ENCODE data around the gene SCARF2. TPM values are rescaled to one million over a fixed set of nuclear protein-coding genes. Genes with fewer than 3 reads are reported as not detected.
"Not testable (repeated sequence)": the region's sequence is repeated elsewhere in the genome, so short reads cannot be mapped to it uniquely, and the experiment has no call there.

SCARF2 gene
- total and polyA plus RNA-seq, 9 donors: 8.9 to 22.9 (median 19.7) TPM

- Histone ChIP-seq H3K27ac (ENCODE audit: low read length) (no peak overlapping the region), H3K4me1 (ENCODE audit: control insufficient read depth, insufficient read depth, low read length) (no peaks in the 10 kb centered on the region), H3K36me3 (ENCODE audit: control insufficient read depth, insufficient read depth, low read length) (peaks cover 14% of the 10 kb centered on the region), H3K27me3 (ENCODE audit: control insufficient read depth, insufficient read depth, low read length) (no peaks in the 10 kb centered on the region), H3K4me3 (ENCODE audit: low read length) (no peak overlapping the region), H3K9me3 (replicated peaks; ENCODE audit: control insufficient read depth, low read depth, low read length) (no peaks in the 10 kb centered on the region)
- DNase-seq: no peak
- no CpG with 5 or more reads among the region's 4 CpGs for WGBS (ENCODE audit: insufficient coverage)
Observed at GRCh38 chr22:20475115-20475436, 37.5 kb upstream of the SCARF2 start.

- no peaks in the 10 kb centered on the region for H3K9me3 ChIP-seq (replicated peaks; ENCODE audit: control insufficient read depth, low read depth, low read length)
- peaks cover 18% of the 10 kb centered on the region for H3K4me1 ChIP-seq (ENCODE audit: control insufficient read depth, insufficient read depth, low read length)
- WGBS (ENCODE audit: insufficient coverage): 79% methylated on average over 6 of the region's 11 CpGs
- H3K36me3 ChIP-seq (ENCODE audit: control insufficient read depth, insufficient read depth, low read length): peaks cover 29% of the 10 kb centered on the region
- H3K27ac ChIP-seq (ENCODE audit: low read length): no peak overlapping the region
- H3K27me3 ChIP-seq (ENCODE audit: control insufficient read depth, insufficient read depth, low read length): no peaks in the 10 kb centered on the region
- H3K4me3 ChIP-seq (ENCODE audit: low read length): no peak overlapping the region
- no peak for DNase-seq
Observed at GRCh38 chr22:20472629-20473442, 35.2 kb upstream of the SCARF2 start.

- H3K4me3 ChIP-seq (ENCODE audit: low read length): no peak overlapping the region
- H3K36me3 ChIP-seq (ENCODE audit: control insufficient read depth, insufficient read depth, low read length): peaks cover 39% of the 10 kb centered on the region
- H3K27ac ChIP-seq (ENCODE audit: low read length): no peak overlapping the region
- no peaks in the 10 kb centered on the region for H3K9me3 ChIP-seq (replicated peaks; ENCODE audit: control insufficient read depth, low read depth, low read length)
- DNase-seq: no peak
- 76% methylated on average over 6 of the region's 9 CpGs for WGBS (ENCODE audit: insufficient coverage)
- H3K27me3 ChIP-seq (ENCODE audit: control insufficient read depth, insufficient read depth, low read length): no peaks in the 10 kb centered on the region
- H3K4me1 ChIP-seq (ENCODE audit: control insufficient read depth, insufficient read depth, low read length): peaks cover 28% of the 10 kb centered on the region
Observed at GRCh38 chr22:20471126-20471833, 33.7 kb upstream of the SCARF2 start.

GRCh38 chr22:20470525-20470924 is 32.9 kb upstream of the SCARF2 start:
- H3K9me3 ChIP-seq (replicated peaks; ENCODE audit: control insufficient read depth, low read depth, low read length); H3K4me3 ChIP-seq (ENCODE audit: low read length); DNase-seq; H3K27ac ChIP-seq (ENCODE audit: low read length); H3K27me3 ChIP-seq (ENCODE audit: control insufficient read depth, insufficient read depth, low read length): not testable (repeated sequence)
- peaks cover 28% of the 10 kb centered on the region for H3K4me1 ChIP-seq (ENCODE audit: control insufficient read depth, insufficient read depth, low read length)
- 83% methylated on average over 2 of the region's 2 CpGs for WGBS (ENCODE audit: insufficient coverage)
- H3K36me3 ChIP-seq (ENCODE audit: control insufficient read depth, insufficient read depth, low read length): peaks cover 42% of the 10 kb centered on the region

GRCh38 chr22:20469110-20469868 is 31.7 kb upstream of the SCARF2 start:
- Histone ChIP-seq H3K36me3 (ENCODE audit: control insufficient read depth, insufficient read depth, low read length) (peaks cover 54% of the 10 kb centered on the region), H3K27ac (ENCODE audit: low read length) (peak overlapping the region; percentile 69), H3K27me3 (ENCODE audit: control insufficient read depth, insufficient read depth, low read length) (no peaks in the 10 kb centered on the region), H3K4me3 (ENCODE audit: low read length) (no peak overlapping the region), H3K9me3 (replicated peaks; ENCODE audit: control insufficient read depth, low read depth, low read length) (no peaks in the 10 kb centered on the region), H3K4me1 (ENCODE audit: control insufficient read depth, insufficient read depth, low read length) (peaks cover 31% of the 10 kb centered on the region)
- peak; percentile 39 for DNase-seq
- WGBS (ENCODE audit: insufficient coverage): 82% methylated on average over 5 of the region's 6 CpGs

GRCh38 chr22:20466659-20467379 is 29.2 kb upstream of the SCARF2 start:
- DNase-seq: no peak
- H3K27me3 ChIP-seq (ENCODE audit: control insufficient read depth, insufficient read depth, low read length): no peaks in the 10 kb centered on the region
- peaks cover 45% of the 10 kb centered on the region for H3K4me1 ChIP-seq (ENCODE audit: control insufficient read depth, insufficient read depth, low read length)
- no peaks in the 10 kb centered on the region for H3K9me3 ChIP-seq (replicated peaks; ENCODE audit: control insufficient read depth, low read depth, low read length)
- peak overlapping the region; percentile 42 for H3K27ac ChIP-seq (ENCODE audit: low read length)
- WGBS (ENCODE audit: insufficient coverage): 73% methylated on average over 2 of the region's 3 CpGs
- H3K4me3 ChIP-seq (ENCODE audit: low read length): no peak overlapping the region
- H3K36me3 ChIP-seq (ENCODE audit: control insufficient read depth, insufficient read depth, low read length): peaks cover 60% of the 10 kb centered on the region

GRCh38 chr22:20465759-20466077 is 28.1 kb upstream of the SCARF2 start:
- no CpG with 5 or more reads among the region's 5 CpGs for WGBS (ENCODE audit: insufficient coverage)
- Histone ChIP-seq H3K36me3 (ENCODE audit: control insufficient read depth, insufficient read depth, low read length) (peaks cover 53% of the 10 kb centered on the region), H3K27me3 (ENCODE audit: control insufficient read depth, insufficient read depth, low read length) (no peaks in the 10 kb centered on the region), H3K27ac (ENCODE audit: low read length) (no peak overlapping the region), H3K4me3 (ENCODE audit: low read length) (no peak overlapping the region), H3K9me3 (replicated peaks; ENCODE audit: control insufficient read depth, low read depth, low read length) (no peaks in the 10 kb centered on the region), H3K4me1 (ENCODE audit: control insufficient read depth, insufficient read depth, low read length) (peaks cover 45% of the 10 kb centered on the region)
- no peak for DNase-seq

- H3K27ac ChIP-seq (ENCODE audit: low read length): no peak overlapping the region
- DNase-seq: no peak
- peaks cover 45% of the 10 kb centered on the region for H3K4me1 ChIP-seq (ENCODE audit: control insufficient read depth, insufficient read depth, low read length)
- no peaks in the 10 kb centered on the region for H3K9me3 ChIP-seq (replicated peaks; ENCODE audit: control insufficient read depth, low read depth, low read length)
- no peak overlapping the region for H3K4me3 ChIP-seq (ENCODE audit: low read length)
- WGBS (ENCODE audit: insufficient coverage): 92% methylated on average over 30 of the region's 32 CpGs
- H3K27me3 ChIP-seq (ENCODE audit: control insufficient read depth, insufficient read depth, low read length): no peaks in the 10 kb centered on the region
- H3K36me3 ChIP-seq (ENCODE audit: control insufficient read depth, insufficient read depth, low read length): peaks cover 49% of the 10 kb centered on the region
Observed at GRCh38 chr22:20464912-20465758, 27.5 kb upstream of the SCARF2 start.

- H3K4me3 ChIP-seq (ENCODE audit: low read length): no peak overlapping the region
- H3K4me1 ChIP-seq (ENCODE audit: control insufficient read depth, insufficient read depth, low read length): peaks cover 41% of the 10 kb centered on the region
- 87% methylated on average over 8 of the region's 11 CpGs for WGBS (ENCODE audit: insufficient coverage)
- DNase-seq: no peak
- H3K27ac ChIP-seq (ENCODE audit: low read length): no peak overlapping the region
- no peaks in the 10 kb centered on the region for H3K9me3 ChIP-seq (replicated peaks; ENCODE audit: control insufficient read depth, low read depth, low read length)
- H3K27me3 ChIP-seq (ENCODE audit: control insufficient read depth, insufficient read depth, low read length): no peaks in the 10 kb centered on the region
- peaks cover 52% of the 10 kb centered on the region for H3K36me3 ChIP-seq (ENCODE audit: control insufficient read depth, insufficient read depth, low read length)
Observed at GRCh38 chr22:20464096-20464614, 26.5 kb upstream of the SCARF2 start.

All from muscle of leg (tissue), 11 donors.